Kidney glomerular epithelial cell (primary cell): Measurements from ENCODE around the gene ATP5PD.

ENCODE experiments used
- DNase-seq: peaks from one replicate; lab custom pipeline; 2025; lab: John Stamatoyannopoulos, UW

The ATP5PD gene

DNA sequence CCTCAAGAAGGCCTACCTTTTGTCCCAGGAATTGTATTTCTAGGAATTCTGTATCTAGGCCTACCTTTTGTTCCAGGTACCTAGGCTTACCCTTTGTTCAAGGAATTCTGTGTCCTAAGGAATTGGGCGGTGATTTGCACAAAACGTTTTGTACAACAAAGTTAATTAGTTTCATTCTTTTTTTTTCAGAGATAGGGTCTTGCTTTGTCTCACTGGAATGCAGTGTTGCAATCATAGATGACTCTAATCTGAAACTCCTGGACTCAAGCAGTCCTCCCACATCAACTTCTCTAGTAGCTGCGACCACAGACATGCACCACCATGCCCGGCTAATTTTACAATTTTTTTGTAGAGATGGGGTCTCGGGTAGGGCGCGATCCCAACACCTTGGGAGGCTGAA lies 52.3 kb downstream of the ATP5PD start:
- peak; percentile 72 for DNase-seq

DNA sequence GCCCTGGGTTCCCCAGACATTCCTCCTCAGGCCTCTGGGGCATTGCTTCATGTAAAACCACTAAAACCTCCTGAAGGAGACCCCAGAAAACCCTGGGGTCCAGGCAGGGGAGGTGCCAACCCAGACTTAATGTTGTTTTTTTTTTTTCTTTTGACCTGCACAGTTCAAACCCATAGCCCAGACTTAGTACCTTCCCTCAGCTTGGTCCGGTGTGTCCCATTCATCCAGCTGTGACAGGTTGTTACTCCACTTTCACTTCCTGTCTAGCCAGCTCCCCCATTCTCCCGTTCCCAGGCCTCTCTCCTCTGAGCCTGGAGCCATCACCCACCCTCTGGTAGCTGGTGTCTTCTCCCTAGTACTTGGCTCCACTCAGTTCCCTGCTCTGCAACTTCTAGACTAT lies 54.5 kb downstream of the ATP5PD start:
- no peak for DNase-seq

DNA sequence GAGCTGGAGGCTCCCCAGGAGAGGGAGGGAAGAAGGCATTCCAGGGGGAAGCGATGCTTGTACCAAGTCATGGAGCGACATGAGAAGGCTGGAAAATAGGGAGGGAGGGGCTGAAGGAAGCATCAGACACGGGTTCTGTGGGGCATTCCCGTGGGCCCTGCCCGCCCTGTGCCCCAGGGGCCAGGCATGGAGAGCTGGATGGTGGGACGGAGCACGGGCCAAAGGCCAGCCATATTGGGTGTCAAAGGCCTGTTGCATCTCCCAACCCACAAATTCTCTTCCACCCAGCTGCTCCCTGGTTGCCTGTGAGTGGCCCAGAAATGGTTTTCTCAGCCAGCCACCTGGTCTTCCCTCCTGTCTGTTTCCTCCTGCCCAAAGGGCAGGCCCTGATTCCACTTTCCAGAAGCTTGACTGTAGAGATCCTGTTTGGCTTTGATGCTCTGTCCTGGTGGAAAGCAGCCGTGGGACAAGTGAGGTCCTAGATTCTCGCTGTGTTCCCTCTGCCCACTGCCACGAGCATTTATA lies 56.1 kb downstream of the ATP5PD start:
- no peak for DNase-seq
